Thoracic aorta (tissue), 2 donors: Measurements from ENCODE around the gene MRPS10. TPM values are rescaled to one million over a fixed set of nuclear protein-coding genes. Genes with fewer than 3 reads are reported as not detected.

Source experiments
- ATAC-seq: fragments of 150-250 bp; one replicate; pipeline ENCODE4 v1.8.0; 2017; ENCODE audit warnings: low read depth; ENCODE audit not compliant: insufficient number of reproducible peaks, low FRiP score
- DNase-seq: peaks from one replicate; pipeline ENCODE4 v3.0.0-alpha.2; 2020; ENCODE audit warnings: low spot score
- H3K27ac ChIP-seq, 2 donors: fragments of 200-600 bp; sonication (generic); 1 replicate in 1 of 2; 2 replicates in 1 of 2; pipeline ENCODE4 v1.5.1; 2016; ENCODE audit warnings: mild to moderate bottlenecking in 2 of 2, moderate library complexity in 2 of 2
- H3K27me3 ChIP-seq: fragments of 200-600 bp; sonication (generic); replicated peaks from 2 replicates; pipeline ENCODE4 v1.6.0; 2016; ENCODE audit warnings: mild to moderate bottlenecking; ENCODE audit not compliant: insufficient read depth
- H3K36me3 ChIP-seq: fragments of 200-600 bp; sonication (generic); one replicate; pipeline ENCODE4 v1.5.1; 2016
- H3K4me1 ChIP-seq, 2 donors: fragments of 200-600 bp; sonication (generic); 1 replicate in 1 of 2; 2 replicates in 1 of 2; pipeline versions ENCODE4 v1.5.1 to v1.6.0; 2016; ENCODE audit warnings: low read depth in 2 of 2, mild to moderate bottlenecking in 1 of 2; ENCODE audit not compliant: control insufficient read depth in 1 of 2
- H3K4me3 ChIP-seq: fragments of 200-600 bp; sonication (generic); 2 replicates; pipeline ENCODE4 v1.5.1; 2016; ENCODE audit warnings: mild to moderate bottlenecking
- H3K9me3 ChIP-seq: fragments of 200-600 bp; sonication (generic); 2 replicates; pipeline ENCODE4 v1.5.1; 2016
- total RNA-seq, 2 donors: library from RNA; depleted of rRNA; stranded (reverse); fragments of >200 nt; gene quantifications; one replicate each; pipeline versions ENCODE4 v1.1.0 to v1.2.3, GENCODE V29; 2016
- TF ChIP-seq, protein P1 (sequence below): fragments of 200-600 bp; sonication (generic); IDR thresholded peaks from one replicate; pipeline ENCODE4 v1.5.1; 2019; ENCODE audit warnings: antibody characterized with exemption

MRPS10 gene
- 10 to 100 TPM; 23.0 to 30.0 TPM for total RNA-seq

DNA sequence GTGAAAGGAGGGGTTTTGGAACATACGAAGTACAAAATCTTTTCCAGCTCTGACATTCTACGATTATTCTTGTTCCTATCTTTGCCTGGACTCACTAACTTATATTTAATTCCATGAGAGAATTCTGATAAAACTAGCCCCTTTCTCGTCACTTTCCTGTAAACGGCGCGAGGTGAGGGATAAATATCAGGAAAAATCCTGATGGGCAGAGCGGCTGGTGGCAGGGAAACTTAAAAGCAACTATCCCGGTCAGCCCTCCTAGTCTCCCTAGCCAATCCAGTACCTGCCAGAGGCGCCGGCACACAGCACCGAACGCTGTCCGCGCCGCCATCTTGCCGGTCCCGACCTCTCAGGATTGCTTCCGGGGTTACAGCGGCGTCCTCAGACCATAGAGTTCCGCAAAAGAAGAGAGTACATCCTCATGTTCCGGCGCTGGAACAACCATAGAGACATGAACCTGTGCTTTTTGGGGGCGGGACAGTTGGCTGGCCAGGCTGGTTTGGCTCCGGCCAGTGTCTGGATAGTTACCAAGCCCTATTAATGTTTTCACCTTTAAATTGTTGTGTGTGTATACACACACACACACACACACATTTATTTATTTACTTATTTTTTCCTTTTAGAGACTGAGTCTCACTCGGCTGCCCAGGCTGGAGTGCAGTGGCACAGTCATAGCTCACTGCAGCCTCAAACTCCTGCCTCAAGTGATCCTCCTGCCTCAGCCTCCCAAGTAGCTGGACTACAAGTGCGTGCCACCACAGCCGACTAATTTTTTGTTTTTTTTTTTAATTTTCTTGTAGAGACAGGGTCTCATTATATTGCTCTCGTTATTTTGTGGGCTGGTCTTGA is at the start of gene MRPS10:
Gene MRPS10, minus strand, starts transcription at position 343 of the 849 bp plus-strand sequence. Its CDS starts 12 bp downstream, at position 331.
- ATAC-seq: peak; percentile 94
- TF ChIP-seq, protein P1, sequence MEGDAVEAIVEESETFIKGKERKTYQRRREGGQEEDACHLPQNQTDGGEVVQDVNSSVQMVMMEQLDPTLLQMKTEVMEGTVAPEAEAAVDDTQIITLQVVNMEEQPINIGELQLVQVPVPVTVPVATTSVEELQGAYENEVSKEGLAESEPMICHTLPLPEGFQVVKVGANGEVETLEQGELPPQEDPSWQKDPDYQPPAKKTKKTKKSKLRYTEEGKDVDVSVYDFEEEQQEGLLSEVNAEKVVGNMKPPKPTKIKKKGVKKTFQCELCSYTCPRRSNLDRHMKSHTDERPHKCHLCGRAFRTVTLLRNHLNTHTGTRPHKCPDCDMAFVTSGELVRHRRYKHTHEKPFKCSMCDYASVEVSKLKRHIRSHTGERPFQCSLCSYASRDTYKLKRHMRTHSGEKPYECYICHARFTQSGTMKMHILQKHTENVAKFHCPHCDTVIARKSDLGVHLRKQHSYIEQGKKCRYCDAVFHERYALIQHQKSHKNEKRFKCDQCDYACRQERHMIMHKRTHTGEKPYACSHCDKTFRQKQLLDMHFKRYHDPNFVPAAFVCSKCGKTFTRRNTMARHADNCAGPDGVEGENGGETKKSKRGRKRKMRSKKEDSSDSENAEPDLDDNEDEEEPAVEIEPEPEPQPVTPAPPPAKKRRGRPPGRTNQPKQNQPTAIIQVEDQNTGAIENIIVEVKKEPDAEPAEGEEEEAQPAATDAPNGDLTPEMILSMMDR: no peak
- peaks cover 4% of the 10 kb centered on the region for H3K36me3 ChIP-seq
- DNase-seq: peak; percentile 77
- H3K27me3 ChIP-seq: no peaks in the 10 kb centered on the region
- peak within 1 kb of the TSS; percentile 98 for H3K4me3 ChIP-seq
- peaks cover 9 to 17% of the 10 kb centered on the region in 2 donors for H3K4me1 ChIP-seq
- peak within 1 kb of the TSS; percentile 79 to 80 for H3K27ac ChIP-seq
- no peaks in the 10 kb centered on the region for H3K9me3 ChIP-seq

DNA sequence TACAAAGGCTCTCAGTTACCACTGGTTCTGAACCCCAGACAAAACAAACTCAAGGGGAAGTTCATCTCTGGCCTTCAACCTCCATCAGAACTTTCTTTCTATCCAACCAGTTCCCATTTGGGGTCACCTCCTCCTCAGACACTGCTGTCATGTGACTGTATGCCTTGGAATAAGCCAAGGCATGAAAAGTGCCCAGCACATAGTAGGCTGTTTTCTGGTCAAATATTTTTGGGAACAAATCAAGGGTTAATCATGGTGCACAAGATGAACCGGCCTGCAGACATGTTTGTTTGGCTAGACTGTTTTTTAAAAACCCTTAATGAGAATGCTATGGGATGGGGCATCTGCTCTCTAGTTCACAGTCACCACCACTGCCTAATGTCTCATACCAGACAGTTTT is 48.9 kb upstream of the MRPS10 start:
- H3K4me1 ChIP-seq: no peaks in the 10 kb centered on the region
- H3K27me3 ChIP-seq: no peaks in the 10 kb centered on the region
- no peak for ATAC-seq
- no peaks in the 10 kb centered on the region for H3K9me3 ChIP-seq
- TF ChIP-seq, protein P1: no peak
- H3K27ac ChIP-seq: no peak overlapping the region
- no peak for DNase-seq
- no peaks in the 10 kb centered on the region for H3K36me3 ChIP-seq
- no peak overlapping the region for H3K4me3 ChIP-seq

DNA sequence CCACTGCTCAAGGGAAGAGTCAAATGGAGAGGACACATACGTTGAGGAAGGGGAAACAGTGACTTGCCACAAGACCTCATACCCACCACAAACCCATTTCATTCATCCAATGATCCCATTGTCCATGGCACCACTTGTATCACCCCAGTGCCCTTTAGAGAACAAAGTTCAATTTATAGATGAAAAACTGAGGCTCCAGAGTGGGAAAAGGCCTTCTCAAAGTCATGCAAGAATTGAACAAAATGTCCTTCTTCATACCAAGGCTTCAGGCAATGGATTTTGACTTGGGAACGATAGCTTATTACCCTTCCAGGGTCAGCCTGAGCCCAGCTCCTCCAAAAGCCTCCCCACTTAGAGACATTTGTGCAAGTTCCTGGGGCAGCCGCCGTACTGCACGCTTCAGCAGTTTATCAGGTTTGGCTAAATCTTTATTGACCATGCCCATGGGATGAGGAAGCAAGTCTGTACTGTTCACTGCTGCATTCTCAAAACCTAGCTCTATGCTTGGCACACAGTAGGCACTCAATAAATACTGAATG is 47.3 kb upstream of the MRPS10 start:
- Histone ChIP-seq H3K9me3 (no peaks in the 10 kb centered on the region), H3K27ac (no peak overlapping the region), H3K36me3 (no peaks in the 10 kb centered on the region), H3K4me1 (no peaks in the 10 kb centered on the region), H3K4me3 (no peak overlapping the region), H3K27me3 (no peaks in the 10 kb centered on the region)
- no peak for DNase-seq
- TF ChIP-seq, protein P1: no peak
- no peak for ATAC-seq

DNA sequence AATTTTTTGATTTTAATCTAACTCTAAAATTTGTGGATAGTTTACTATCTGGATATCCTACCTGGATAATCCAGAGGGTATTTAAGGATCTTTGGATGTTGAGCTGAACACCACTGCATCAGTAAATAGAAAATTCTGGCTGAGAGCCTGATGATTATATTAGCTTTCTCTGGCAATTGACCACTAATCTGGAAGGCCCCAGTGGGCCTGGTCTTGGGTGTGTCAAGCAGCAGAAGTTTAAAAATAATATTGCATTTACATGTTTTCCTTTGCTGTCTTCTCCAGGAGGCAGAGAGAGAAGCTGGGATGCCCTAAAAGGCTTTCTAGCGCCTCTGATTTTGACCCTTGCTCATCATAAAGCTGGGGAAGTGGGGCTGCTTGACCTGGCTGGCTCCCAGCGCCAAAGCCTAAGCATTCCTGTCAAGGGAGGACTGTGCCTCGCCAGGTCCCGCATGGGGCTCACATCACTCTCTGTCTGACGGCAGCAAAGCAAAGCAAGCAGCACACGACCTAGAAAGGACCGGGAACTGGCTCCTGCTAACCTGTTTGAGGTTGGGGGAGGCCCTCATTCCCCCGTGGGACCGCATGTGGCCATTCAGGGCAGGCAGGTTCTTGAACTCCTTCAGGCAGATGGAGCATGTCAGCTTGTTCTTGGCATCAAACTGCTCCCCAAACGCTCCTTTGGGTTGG is 46.6 kb upstream of the MRPS10 start:
- H3K9me3 ChIP-seq: no peaks in the 10 kb centered on the region
- no peak overlapping the region for H3K4me3 ChIP-seq
- no peaks in the 10 kb centered on the region for H3K4me1 ChIP-seq
- ATAC-seq (no peak), DNase-seq (no peak)
- TF ChIP-seq, protein P1: no peak
- H3K27ac ChIP-seq: no peak overlapping the region
- no peaks in the 10 kb centered on the region for H3K27me3 ChIP-seq
- H3K36me3 ChIP-seq: no peaks in the 10 kb centered on the region

DNA sequence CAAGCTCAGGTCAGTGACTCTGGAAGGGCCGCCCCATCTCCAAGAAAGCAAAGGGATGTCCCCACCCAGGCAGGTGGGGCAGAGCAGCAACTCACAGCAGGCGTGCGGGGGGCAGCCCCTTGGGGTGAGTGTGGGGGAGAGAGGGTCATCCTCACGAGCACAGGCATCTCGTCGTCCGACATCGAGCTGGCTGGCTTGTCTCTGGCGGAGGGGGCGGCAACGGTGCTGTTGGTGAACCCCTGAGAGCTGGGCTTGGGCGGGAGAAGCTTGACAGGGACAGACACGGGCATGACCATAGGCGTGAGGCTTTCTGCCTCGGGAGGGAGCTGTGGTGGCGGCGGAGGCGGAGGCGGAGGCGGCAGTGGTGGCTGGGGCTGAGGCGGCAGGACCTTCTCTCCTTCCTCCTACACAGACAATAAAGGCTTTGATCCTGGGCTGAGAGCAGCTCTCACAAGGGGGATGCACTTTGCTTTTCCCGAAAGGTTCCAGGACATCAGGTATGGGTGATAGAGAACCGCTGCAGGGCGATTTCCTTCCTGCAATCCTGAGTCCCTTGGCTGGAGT is 45.6 kb upstream of the MRPS10 start:
- Histone ChIP-seq H3K4me1 (no peaks in the 10 kb centered on the region), H3K4me3 (no peak overlapping the region), H3K9me3 (no peaks in the 10 kb centered on the region), H3K27ac (no peak overlapping the region), H3K27me3 (no peaks in the 10 kb centered on the region), H3K36me3 (no peaks in the 10 kb centered on the region)
- DNase-seq (no peak), ATAC-seq (no peak)
- TF ChIP-seq, protein P1: no peak
